Breast epithelium (tissue), 4 donors: ENCODE measurements around the gene CACNA1H. TPM values are rescaled to one million over a fixed set of nuclear protein-coding genes. Genes with fewer than 3 reads are reported as not detected.

Experiments used
- DNase-seq, 2 donors: peaks; one replicate each; pipeline ENCODE4 v3.0.0-alpha.2; 2019; ENCODE audit warnings: low spot score in 2 of 2
- H3K27ac ChIP-seq, 2 donors: fragments of 200-600 bp; sonication (generic) in 1 of 2; one replicate each; pipeline ENCODE4 v1.5.1; 2016 to 2019; ENCODE audit warnings: mild to moderate bottlenecking in 1 of 2
- H3K27me3 ChIP-seq, 2 donors: fragments of 200-600 bp; sonication (generic) in 1 of 2; one replicate each; pipeline versions ENCODE4 v1.5.1 to v1.6.0; 2017 to 2019; ENCODE audit warnings: control low read depth in 1 of 2, mild to moderate bottlenecking in 1 of 2
- H3K36me3 ChIP-seq: fragments of 200-600 bp; one replicate; pipeline ENCODE4 v1.5.1; 2019
- H3K4me1 ChIP-seq, 2 donors: fragments of 200-600 bp; sonication (generic); one replicate each; pipeline ENCODE4 v1.5.1; 2016 to 2019; ENCODE audit warnings: control low read depth in 1 of 2
- H3K4me3 ChIP-seq, 3 donors: fragments of 200-600 bp; sonication (generic); 1 replicate in 2 of 3; 2 replicates in 1 of 3; pipeline ENCODE4 v1.5.1; 2016 to 2019; ENCODE audit warnings: mild to moderate bottlenecking in 3 of 3, moderate library complexity in 2 of 3
- H3K9me3 ChIP-seq, 2 donors: fragments of 200-600 bp; sonication (generic) in 1 of 2; one replicate each; pipeline ENCODE4 v1.5.1; 2016 to 2019; ENCODE audit warnings: control low read depth in 1 of 2
- CTCF ChIP-seq, 3 donors: fragments of 450-650 bp; IDR thresholded peaks; one replicate each; pipeline ENCODE4 v1.5.1; 2016 to 2017; ENCODE audit warnings: antibody characterized with exemption in 3 of 3, mild to moderate bottlenecking in 3 of 3, moderate library complexity in 3 of 3
- POLR2A ChIP-seq: fragments of 450-650 bp; IDR thresholded peaks from one replicate; pipeline ENCODE4 v1.6.1; 2016; ENCODE audit warnings: antibody characterized with exemption, mild to moderate bottlenecking, moderate library complexity
- POLR2AphosphoS5 ChIP-seq, 3 donors: sonication (generic); formaldehyde crosslinking; IDR thresholded peaks; one replicate each; pipeline ENCODE4 v1.6.1; 2017; ENCODE audit warnings: antibody characterized with exemption in 3 of 3
- intact Hi-C: fragments of 100-400 bp; cut with DNase I; formaldehyde crosslinking; loops from one replicate; pipeline ENCODE4 v1.15.1; 2023; ENCODE audit warnings: low total_unique reads
- total RNA-seq, 3 donors: library from RNA; depleted of rRNA; stranded (reverse); fragments of >200 nt; gene quantifications; one replicate each; pipeline ENCODE4 v1.1.0, GENCODE V29; 2016

Gene CACNA1H
- total RNA-seq, 3 donors from 2014 or later, result 1.6 to 2.5 (median 2.2) TPM

- Histone ChIP-seq H3K36me3 (no peaks in the 10 kb centered on the region), H3K9me3 (no peaks in the 10 kb centered on the region), H3K27ac (peak overlapping the region in 1 of 2 donors; percentile 58), H3K27me3 (peaks cover 0 to 89% of the 10 kb centered on the region in 2 donors), H3K4me3 (no peak overlapping the region), H3K4me1 (no peaks in the 10 kb centered on the region)
- no peak for TF ChIP-seq POLR2AphosphoS5 (IDR thresholded peaks at IDR 0.05)
- TF ChIP-seq CTCF (IDR thresholded peaks at IDR 0.05), result no peak
- no peak for TF ChIP-seq POLR2A
- intact Hi-C loops, result no loop called here
- DNase-seq, result no peak
Measured at GRCh38 chr16:1180549-1181403, 27.9 kb downstream of the CACNA1H start.

GRCh38 chr16:1181404-1182315, 28.8 kb downstream of the CACNA1H start:
- Histone ChIP-seq H3K36me3 (no peaks in the 10 kb centered on the region), H3K4me3 (no peak overlapping the region), H3K27me3 (peaks cover 0 to 85% of the 10 kb centered on the region in 2 donors), H3K27ac (peak overlapping the region in 1 of 2 donors; percentile 58), H3K9me3 (no peaks in the 10 kb centered on the region), H3K4me1 (no peaks in the 10 kb centered on the region)
- TF ChIP-seq POLR2A, result no peak
- no peak for TF ChIP-seq CTCF (IDR thresholded peaks at IDR 0.05)
- no peak for TF ChIP-seq POLR2AphosphoS5 (IDR thresholded peaks at IDR 0.05)
- DNase-seq, result no peak
- intact Hi-C loops, result no loop called here

GRCh38 chr16:1182316-1182671, 29.4 kb downstream of the CACNA1H start:
- intact Hi-C loops, result no loop called here
- no peaks in the 10 kb centered on the region for H3K4me1 ChIP-seq
- H3K27me3 ChIP-seq, result peaks cover 0 to 85% of the 10 kb centered on the region in 2 donors
- no peak overlapping the region for H3K4me3 ChIP-seq
- peak in 1 of 2 donors; percentile 76 for DNase-seq
- peak overlapping the region in 1 of 2 donors; percentile 43 for H3K27ac ChIP-seq
- H3K9me3 ChIP-seq, result no peaks in the 10 kb centered on the region
- no peaks in the 10 kb centered on the region for H3K36me3 ChIP-seq
- TF ChIP-seq POLR2A, result no peak
- TF ChIP-seq CTCF (IDR thresholded peaks at IDR 0.05), result no peak
- TF ChIP-seq POLR2AphosphoS5 (IDR thresholded peaks at IDR 0.05), result no peak

GRCh38 chr16:1182950-1183907, 30.3 kb downstream of the CACNA1H start:
- H3K9me3 ChIP-seq, result no peaks in the 10 kb centered on the region
- no peak overlapping the region for H3K4me3 ChIP-seq
- H3K27me3 ChIP-seq, result peaks cover 0 to 87% of the 10 kb centered on the region in 2 donors
- peak overlapping the region in 1 of 2 donors; percentile 43 for H3K27ac ChIP-seq
- intact Hi-C loops, result no loop called here
- no peaks in the 10 kb centered on the region for H3K4me1 ChIP-seq
- DNase-seq, result no peak
- TF ChIP-seq CTCF (IDR thresholded peaks at IDR 0.05), result no peak
- no peak for TF ChIP-seq POLR2AphosphoS5 (IDR thresholded peaks at IDR 0.05)
- TF ChIP-seq POLR2A, result no peak
- H3K36me3 ChIP-seq, result no peaks in the 10 kb centered on the region
